OCI-LY1 (cell line): ENCODE results near the gene GPR63.
"Not testable (repeated sequence)": the region's sequence is repeated elsewhere in the genome, so short reads cannot be mapped to it uniquely, and the experiment has no call there.

Experiments
- H2AFZ ChIP-seq: fragments of 200-600 bp; sonication (generic), shearing (Covaris generic); 2 replicates; pipeline ENCODE4 v1.6.0; 2014; ENCODE audit warnings: antibody characterized with exemption, mild to moderate bottlenecking, low read length
- H3F3A ChIP-seq: fragments of 200-600 bp; sonication (generic), shearing (Covaris generic); 2 replicates; pipeline ENCODE4 v1.6.0; 2014; ENCODE audit warnings: mild to moderate bottlenecking, antibody characterized with exemption, low read length, moderate library complexity; ENCODE audit not compliant: insufficient read depth
- H3K27ac ChIP-seq: fragments of 200-600 bp; sonication (generic); 2 replicates; pipeline ENCODE4 v1.5.1; 2014; ENCODE audit warnings: low read length, mixed run types, mild to moderate bottlenecking, low read depth; ENCODE audit not compliant: poor library complexity, severe bottlenecking
- H3K27me3 ChIP-seq: fragments of 200-600 bp; sonication (generic); 2 replicates; pipeline ENCODE4 v1.6.0; 2014; ENCODE audit warnings: antibody characterized with exemption, mild to moderate bottlenecking, low read length, moderate library complexity; ENCODE audit not compliant: insufficient read depth
- H3K36me3 ChIP-seq: fragments of 200-600 bp; sonication (generic); 2 replicates; pipeline ENCODE4 v1.6.1; 2014; ENCODE audit warnings: mild to moderate bottlenecking, antibody characterized with exemption, low read length, moderate library complexity, mixed read lengths; ENCODE audit not compliant: insufficient read depth
- H3K4me1 ChIP-seq: fragments of 200-600 bp; sonication (generic); 2 replicates; pipeline ENCODE4 v1.5.1; 2014; ENCODE audit warnings: mild to moderate bottlenecking, low read length, moderate library complexity; ENCODE audit not compliant: insufficient read depth, severe bottlenecking
- H3K4me2 ChIP-seq: fragments of 200-600 bp; sonication (generic), shearing (Covaris generic); 2 replicates; pipeline ENCODE4 v1.6.1; 2014; ENCODE audit warnings: low read length
- H3K4me3 ChIP-seq: fragments of 200-600 bp; sonication (generic); 2 replicates; pipeline ENCODE4 v1.5.1; 2014; ENCODE audit warnings: low read length, low read depth, mild to moderate bottlenecking, mixed read lengths; ENCODE audit not compliant: poor library complexity, severe bottlenecking
- H3K79me2 ChIP-seq: fragments of 200-600 bp; shearing (Covaris generic); 2 replicates; pipeline ENCODE4 v1.6.1; 2016; ENCODE audit warnings: mixed run types, low read length, mixed read lengths; ENCODE audit not compliant: insufficient read depth
- H3K9ac ChIP-seq: fragments of 200-600 bp; sonication (generic), shearing (Covaris generic); 2 replicates; pipeline ENCODE4 v1.6.1; 2014; ENCODE audit warnings: mild to moderate bottlenecking, low read length, mixed read lengths
- H3K9me2 ChIP-seq: fragments of 200-600 bp; sonication (generic), shearing (Covaris generic); 2 replicates; pipeline ENCODE4 v1.6.1; 2014; ENCODE audit warnings: low read depth, mild to moderate bottlenecking, low read length, mixed read lengths
- H3K9me3 ChIP-seq: fragments of 200-600 bp; shearing (Covaris generic); 2 replicates; pipeline ENCODE4 v1.6.1; 2014; ENCODE audit warnings: low read length, mixed read lengths
- H4K20me1 ChIP-seq: fragments of 200-600 bp; sonication (generic), shearing (Covaris generic); 2 replicates; pipeline ENCODE4 v1.6.0; 2016; ENCODE audit warnings: mild to moderate bottlenecking, low read length; ENCODE audit not compliant: insufficient read depth
- CTCF ChIP-seq: fragments of 200-600 bp; sonication (generic), shearing (Covaris generic); IDR thresholded peaks from 2 replicates; pipeline ENCODE4 v1.5.1; 2017; ENCODE audit warnings: mild to moderate bottlenecking, antibody characterized with exemption, low read length, moderate library complexity, mixed read lengths
- EZH2 ChIP-seq: fragments of 200-600 bp; sonication (generic), shearing (Covaris generic); IDR thresholded peaks from 2 replicates; pipeline ENCODE4 v1.8.0; 2017; ENCODE audit warnings: borderline replicate concordance, mixed run types, mild to moderate bottlenecking, antibody characterized with exemption, low read length, moderate library complexity, mixed read lengths

GPR63 gene

GRCh38 chr6:96837081-96837971, at the start of gene GPR63:
Gene GPR63, minus strand, starts transcription at chr6:96837477. Its CDS starts 37,746 bp downstream, at chr6:96799731.
- H3K36me3 ChIP-seq, result no peaks in the 10 kb centered on the region
- H3K27me3 ChIP-seq, result no peaks in the 10 kb centered on the region
- H2AFZ ChIP-seq, result peak within 1 kb of the TSS; percentile 35; the same call in 1 of the 2 replicates
- H3K4me2 ChIP-seq, result peak within 1 kb of the TSS; percentile 61
- H4K20me1 ChIP-seq, result no peaks in the 10 kb centered on the region
- H3K9ac ChIP-seq, result peak within 1 kb of the TSS; percentile 66
- peak within 1 kb of the TSS; percentile 78 for H3K4me3 ChIP-seq
- H3K9me2 ChIP-seq, result no peaks in the 10 kb centered on the region
- peaks cover 18% of the 10 kb centered on the region for H3K4me1 ChIP-seq
- TF ChIP-seq EZH2 (no peak), CTCF (no peak)
- H3K9me3 ChIP-seq, result no peaks in the 10 kb centered on the region
- H3K79me2 ChIP-seq, result no peaks in the 10 kb centered on the region
- H3F3A ChIP-seq, result no peaks in the 10 kb centered on the region
- no peak within 1 kb of the TSS for H3K27ac ChIP-seq

GRCh38 chr6:96886519-96886918, 49.2 kb upstream of the GPR63 start:
- H3K4me1 ChIP-seq, result peaks cover 8% of the 10 kb centered on the region
- no peak for TF ChIP-seq EZH2
- no peak for TF ChIP-seq CTCF
- H3K9ac ChIP-seq, result no peak overlapping the region
- H3K36me3 ChIP-seq, result peaks cover 18% of the 10 kb centered on the region
- no peak overlapping the region for H3K4me3 ChIP-seq
- no peaks in the 10 kb centered on the region for H4K20me1 ChIP-seq
- no peaks in the 10 kb centered on the region for H3K79me2 ChIP-seq
- H3K9me3 ChIP-seq, result no peaks in the 10 kb centered on the region
- no peak overlapping the region for H3K4me2 ChIP-seq
- H3F3A ChIP-seq, result no peaks in the 10 kb centered on the region; the same call in 1 of the 2 replicates
- no peak overlapping the region for H3K27ac ChIP-seq
- no peaks in the 10 kb centered on the region for H3K27me3 ChIP-seq
- no peak overlapping the region for H2AFZ ChIP-seq
- no peaks in the 10 kb centered on the region for H3K9me2 ChIP-seq

GRCh38 chr6:96885187-96885631, 47.9 kb upstream of the GPR63 start:
- H3F3A ChIP-seq, H3K9me2 ChIP-seq, H3K27me3 ChIP-seq, H3K79me2 ChIP-seq, H3K27ac ChIP-seq, H3K9ac ChIP-seq, H2AFZ ChIP-seq, H3K9me3 ChIP-seq, H4K20me1 ChIP-seq, H3K36me3 ChIP-seq, H3K4me1 ChIP-seq, H3K4me3 ChIP-seq: not testable (repeated sequence)
- H3K4me2 ChIP-seq, result peak overlapping the region; percentile 64

GRCh38 chr6:96878143-96878542, 40.9 kb upstream of the GPR63 start:
- Histone ChIP-seq H3K36me3 (no peaks in the 10 kb centered on the region), H3K9me2 (no peaks in the 10 kb centered on the region), H3K4me3 (no peak overlapping the region), H3K27me3 (no peaks in the 10 kb centered on the region; the same call in 1 of the 2 replicates), H3K79me2 (no peaks in the 10 kb centered on the region), H3K9me3 (no peaks in the 10 kb centered on the region), H2AFZ (no peak overlapping the region), H3F3A (no peaks in the 10 kb centered on the region), H3K4me1 (no peaks in the 10 kb centered on the region), H3K27ac (no peak overlapping the region), H4K20me1 (no peaks in the 10 kb centered on the region), H3K9ac (no peak overlapping the region), H3K4me2 (no peak overlapping the region)
- TF ChIP-seq EZH2 (no peak), CTCF (no peak)
